ENCODE measurements around the gene BPTF.
"Not testable (repeated sequence)": the region's sequence is repeated elsewhere in the genome, so short reads cannot be mapped to it uniquely, and the experiment has no call there.

Gene BPTF

DNA sequence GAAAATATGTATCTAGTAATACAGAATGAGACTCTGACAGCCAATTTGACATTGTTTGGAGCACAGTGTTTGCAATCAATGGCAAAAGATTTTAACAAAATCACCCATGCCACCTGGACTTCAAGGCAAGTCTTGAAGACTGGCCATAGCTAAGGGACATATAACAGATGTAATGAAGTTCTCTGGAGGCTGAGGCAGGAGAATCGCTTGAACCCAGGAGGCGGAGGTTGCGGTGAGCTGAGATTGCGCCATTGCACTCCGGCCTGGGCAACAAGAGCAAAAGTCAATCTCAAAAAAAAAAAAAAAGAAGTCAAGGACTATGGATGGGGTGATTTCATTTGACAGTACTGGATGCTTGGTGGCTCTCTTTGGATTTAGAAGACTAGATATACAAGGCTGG lies 5.6 kb upstream of the BPTF start:
- no peak for DNase-seq (ENCODE audit: low spot score)
- peaks cover 5% of the 10 kb centered on the region for H3K4me1 Mint-ChIP-seq (ENCODE audit: low read depth)
- no peaks in the 10 kb centered on the region for H3K9me3 Mint-ChIP-seq
- no peaks in the 10 kb centered on the region for H3K36me3 Mint-ChIP-seq (ENCODE audit: low read depth)
- H3K27ac Mint-ChIP-seq: no peak overlapping the region
- peaks cover 11% of the 10 kb centered on the region for H3K27me3 Mint-ChIP-seq (ENCODE audit: low read depth)
- H3K4me3 Mint-ChIP-seq: no peak overlapping the region

DNA sequence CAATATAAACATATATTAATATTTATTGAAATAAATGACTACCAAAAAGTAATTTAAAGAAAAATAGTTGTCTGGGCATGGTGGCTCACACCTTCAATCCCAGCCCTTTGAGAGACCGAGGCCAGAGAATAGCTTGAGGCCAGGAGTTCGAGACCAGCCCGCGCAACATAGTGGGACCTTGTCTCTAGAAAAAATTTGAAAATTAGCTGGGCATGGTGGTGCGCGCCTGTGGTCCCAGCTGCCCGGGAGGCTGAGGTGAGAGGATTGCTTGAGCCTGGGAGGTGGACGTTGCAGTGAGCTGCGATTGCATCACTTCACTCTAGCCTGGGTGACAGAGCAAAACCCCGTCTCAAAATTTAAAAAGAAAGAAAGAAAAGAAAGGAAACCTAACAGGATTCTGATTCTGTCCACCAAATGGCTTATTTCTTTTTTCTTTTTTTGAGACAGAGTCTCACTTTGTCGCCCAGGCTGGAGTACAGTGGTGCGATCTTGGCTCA lies 3.4 kb upstream of the BPTF start:
- Mint-ChIP-seq H3K4me3 (no peak overlapping the region), H3K4me1 (ENCODE audit: low read depth) (peaks cover 5% of the 10 kb centered on the region), H3K36me3 (ENCODE audit: low read depth) (peaks cover 5% of the 10 kb centered on the region), H3K9me3 (no peaks in the 10 kb centered on the region), H3K27ac (no peak overlapping the region), H3K27me3 (ENCODE audit: low read depth) (peaks cover 13% of the 10 kb centered on the region)
- no peak for DNase-seq (ENCODE audit: low spot score)

DNA sequence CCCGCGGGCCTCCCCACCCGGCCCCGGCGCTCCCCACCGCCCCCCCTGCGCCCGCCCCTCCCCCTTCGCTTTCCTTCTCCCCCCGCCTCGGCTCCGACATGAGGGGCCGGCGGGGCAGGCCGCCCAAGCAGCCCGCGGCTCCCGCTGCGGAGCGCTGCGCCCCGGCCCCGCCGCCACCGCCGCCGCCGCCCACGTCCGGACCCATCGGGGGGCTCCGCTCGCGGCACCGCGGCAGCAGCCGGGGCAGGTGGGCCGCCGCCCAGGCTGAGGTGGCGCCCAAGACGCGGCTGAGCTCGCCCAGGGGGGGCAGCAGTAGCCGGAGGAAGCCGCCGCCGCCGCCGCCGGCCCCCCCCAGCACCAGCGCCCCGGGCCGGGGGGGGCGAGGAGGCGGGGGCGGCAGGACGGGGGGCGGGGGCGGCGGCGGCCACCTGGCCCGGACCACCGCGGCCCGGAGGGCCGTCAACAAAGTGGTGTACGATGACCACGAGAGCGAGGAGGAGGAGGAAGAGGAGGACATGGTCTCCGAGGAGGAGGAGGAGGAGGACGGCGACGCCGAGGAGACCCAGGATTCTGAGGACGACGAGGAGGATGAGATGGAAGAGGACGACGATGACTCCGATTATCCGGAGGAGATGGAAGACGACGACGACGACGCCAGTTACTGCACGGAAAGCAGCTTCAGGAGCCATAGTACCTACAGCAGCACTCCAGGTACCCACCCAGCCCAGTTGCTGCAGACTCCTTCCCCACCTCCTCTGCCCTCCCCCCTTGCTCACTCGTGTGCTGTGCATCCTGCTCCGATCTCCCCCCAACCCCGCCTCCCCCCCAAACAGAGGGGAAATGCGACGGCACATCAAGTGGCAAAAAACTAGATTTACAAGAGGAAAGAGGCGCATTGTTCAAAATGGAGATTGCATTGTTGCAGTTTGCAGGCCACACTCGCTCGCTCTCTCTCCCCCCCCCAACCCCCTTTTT lies 611 bp downstream of the BPTF start:
- Mint-ChIP-seq H3K36me3 (ENCODE audit: low read depth) (peaks cover 17% of the 10 kb centered on the region), H3K4me3 (peak overlapping the region; percentile 98), H3K4me1 (ENCODE audit: low read depth) (peaks cover 31% of the 10 kb centered on the region), H3K27ac (peak overlapping the region; percentile 99)
- H3K27me3 Mint-ChIP-seq (ENCODE audit: low read depth); H3K9me3 Mint-ChIP-seq: not testable (repeated sequence)
- peak; percentile 50 for DNase-seq (ENCODE audit: low spot score)

DNA sequence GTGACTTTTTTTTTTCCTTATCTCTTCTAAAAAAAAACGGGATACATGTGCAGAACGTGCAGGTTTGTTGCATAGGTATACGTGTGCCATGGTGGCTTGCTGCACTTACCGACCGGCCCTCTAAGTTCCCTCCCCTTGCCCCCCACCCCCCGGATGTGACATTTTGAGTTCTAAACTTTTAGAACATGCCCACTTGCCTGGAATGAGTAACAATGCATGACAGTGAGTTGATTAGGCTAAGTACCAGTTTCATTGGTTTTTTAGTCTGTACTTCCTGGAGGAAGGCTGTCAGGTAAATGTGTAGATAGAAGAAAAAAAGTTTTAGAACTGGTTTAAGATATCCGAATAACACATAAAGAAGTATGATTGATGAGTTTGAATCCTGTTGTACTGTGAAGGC lies 4.0 kb downstream of the BPTF start:
- H3K4me3 Mint-ChIP-seq: peak overlapping the region; percentile 98
- peak; percentile 19 for DNase-seq (ENCODE audit: low spot score)

DNA sequence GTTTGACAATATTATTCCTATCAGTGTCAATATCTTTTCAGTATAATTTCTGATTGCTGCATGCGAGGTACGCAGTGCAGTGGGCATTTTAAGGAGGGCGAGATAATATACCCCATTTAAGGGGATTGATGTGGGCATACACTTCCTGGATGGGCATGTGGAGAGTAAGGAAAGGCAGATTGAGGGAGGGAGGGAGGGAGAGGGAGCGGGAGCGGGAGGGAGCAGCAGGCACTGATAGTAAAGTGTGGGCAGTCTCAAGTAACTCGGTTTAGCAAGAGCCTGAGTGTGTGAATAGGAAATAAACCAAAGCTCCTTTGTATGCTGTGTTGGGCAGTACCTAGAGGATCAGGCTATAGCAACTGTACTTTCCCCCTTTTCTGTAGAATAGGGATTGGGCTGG lies 5.1 kb downstream of the BPTF start:
- peaks cover 31% of the 10 kb centered on the region for H3K36me3 Mint-ChIP-seq (ENCODE audit: low read depth)
- H3K27me3 Mint-ChIP-seq (ENCODE audit: low read depth): no peaks in the 10 kb centered on the region
- DNase-seq (ENCODE audit: low spot score): no peak
- no peak overlapping the region for H3K4me3 Mint-ChIP-seq
- no peaks in the 10 kb centered on the region for H3K9me3 Mint-ChIP-seq
- H3K27ac Mint-ChIP-seq: no peak overlapping the region
- peaks cover 48% of the 10 kb centered on the region for H3K4me1 Mint-ChIP-seq (ENCODE audit: low read depth)

More for the DNA sequence above, 4.0 kb downstream of the BPTF start:
- H3K9me3 Mint-ChIP-seq: no peaks in the 10 kb centered on the region
- H3K27ac Mint-ChIP-seq: peak overlapping the region; percentile 60
- H3K36me3 Mint-ChIP-seq (ENCODE audit: low read depth): peaks cover 28% of the 10 kb centered on the region
- peaks cover 5% of the 10 kb centered on the region for H3K27me3 Mint-ChIP-seq (ENCODE audit: low read depth)
- H3K4me1 Mint-ChIP-seq (ENCODE audit: low read depth): peaks cover 42% of the 10 kb centered on the region

DNA sequence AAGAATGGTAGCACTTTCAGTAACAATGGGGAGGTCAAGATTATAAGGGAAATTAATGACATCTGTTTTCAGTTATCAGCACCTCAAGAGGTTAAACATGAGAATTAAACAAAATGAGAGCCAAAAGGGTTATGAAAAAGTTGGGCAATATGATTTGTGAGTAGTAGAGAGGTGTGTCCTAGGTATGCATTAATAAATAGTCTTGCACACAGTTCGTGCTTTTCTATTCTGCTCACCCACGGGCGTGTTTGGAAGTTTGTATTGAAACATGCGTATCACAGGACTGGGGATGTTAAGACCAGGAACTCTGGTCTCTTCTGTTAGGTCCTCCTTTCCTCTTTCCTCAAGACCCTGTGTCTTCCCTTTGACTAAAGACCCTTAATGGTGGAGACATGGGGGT lies 6.0 kb downstream of the BPTF start:
- Mint-ChIP-seq H3K36me3 (ENCODE audit: low read depth) (peaks cover 31% of the 10 kb centered on the region), H3K4me1 (ENCODE audit: low read depth) (peaks cover 52% of the 10 kb centered on the region), H3K27ac (no peak overlapping the region), H3K4me3 (no peak overlapping the region), H3K27me3 (ENCODE audit: low read depth) (no peaks in the 10 kb centered on the region), H3K9me3 (no peaks in the 10 kb centered on the region)
- no peak for DNase-seq (ENCODE audit: low spot score)

DNA sequence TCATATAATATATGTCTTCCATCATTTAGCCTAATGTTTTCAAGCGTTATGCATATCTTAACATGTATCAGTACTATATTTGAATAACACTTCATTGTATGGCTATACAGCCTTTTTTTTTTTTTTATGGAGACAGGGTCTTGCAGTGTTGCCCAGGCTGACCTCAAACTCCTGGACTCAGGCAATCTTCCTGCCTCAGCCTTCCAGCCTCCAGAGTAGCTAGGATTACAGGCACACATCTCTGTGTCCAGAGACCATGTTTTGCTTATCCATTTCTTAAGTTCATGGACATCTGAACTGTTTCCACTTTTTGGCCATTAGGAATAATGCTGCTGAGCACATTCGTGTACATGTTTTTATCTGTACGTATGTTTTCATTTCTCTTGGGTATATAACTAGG lies 7.8 kb downstream of the BPTF start:
- DNase-seq (ENCODE audit: low spot score): no peak
- peaks cover 19% of the 10 kb centered on the region for H3K36me3 Mint-ChIP-seq (ENCODE audit: low read depth)
- H3K4me3 Mint-ChIP-seq: no peak overlapping the region
- H3K27me3 Mint-ChIP-seq (ENCODE audit: low read depth): no peaks in the 10 kb centered on the region
- no peak overlapping the region for H3K27ac Mint-ChIP-seq
- H3K9me3 Mint-ChIP-seq: no peaks in the 10 kb centered on the region
- peaks cover 52% of the 10 kb centered on the region for H3K4me1 Mint-ChIP-seq (ENCODE audit: low read depth)

DNA sequence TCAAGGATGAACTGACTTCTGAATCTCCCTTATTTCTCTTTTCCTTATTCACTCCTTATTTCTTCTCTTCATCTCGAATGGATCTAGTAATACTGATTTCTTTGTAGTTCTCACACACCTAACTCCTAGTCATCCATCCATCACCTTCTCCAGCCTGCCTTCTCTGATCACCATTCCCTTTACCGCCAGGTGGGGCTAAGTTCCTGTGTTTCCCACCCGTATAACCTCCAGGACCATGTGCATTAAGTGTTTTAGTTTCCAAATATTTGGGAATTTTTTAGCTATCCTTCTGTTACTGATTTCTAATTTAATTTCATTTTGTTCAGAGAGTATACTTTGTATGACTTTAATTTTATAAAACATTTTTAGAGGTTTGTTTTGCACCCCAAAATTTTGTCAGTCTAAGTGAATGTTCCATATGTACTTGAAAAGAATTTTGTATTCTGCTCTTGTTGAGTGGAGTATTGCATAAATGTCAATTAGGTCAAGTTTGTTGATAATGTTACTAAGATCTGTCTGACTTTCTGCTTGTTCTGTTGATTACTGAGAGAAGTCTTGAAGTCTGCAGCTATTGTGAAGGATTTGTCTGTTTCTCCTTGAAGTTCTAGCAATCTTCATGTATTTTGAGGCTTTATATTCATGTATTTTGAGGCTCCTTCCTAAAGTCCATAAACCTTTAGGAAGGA lies 8.8 kb downstream of the BPTF start:
- H3K27me3 Mint-ChIP-seq (ENCODE audit: low read depth): no peaks in the 10 kb centered on the region
- peaks cover 45% of the 10 kb centered on the region for H3K4me1 Mint-ChIP-seq (ENCODE audit: low read depth)
- H3K9me3 Mint-ChIP-seq: no peaks in the 10 kb centered on the region
- H3K27ac Mint-ChIP-seq: no peak overlapping the region
- no peak for DNase-seq (ENCODE audit: low spot score)
- no peak overlapping the region for H3K4me3 Mint-ChIP-seq
- peaks cover 18% of the 10 kb centered on the region for H3K36me3 Mint-ChIP-seq (ENCODE audit: low read depth)

DNA sequence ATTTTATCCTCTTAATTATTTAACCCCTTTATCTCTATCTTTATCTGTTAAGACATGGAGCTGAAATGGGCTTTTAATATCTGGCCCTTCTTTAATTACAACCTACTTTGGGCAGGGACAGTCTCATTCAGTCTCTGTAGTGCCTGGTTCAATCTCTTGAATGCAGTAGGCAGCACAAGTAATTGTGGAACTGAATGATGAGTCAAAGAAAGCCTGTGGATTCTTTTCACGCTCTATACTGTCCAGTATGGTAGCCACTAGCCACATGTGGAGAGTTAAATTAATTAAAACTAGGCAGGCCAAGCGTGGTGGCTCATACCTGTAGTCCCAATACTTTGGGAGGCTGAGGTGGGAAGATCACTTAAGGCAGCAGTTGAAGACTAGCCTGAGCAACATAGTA lies 9.3 kb downstream of the BPTF start:
- Mint-ChIP-seq H3K9me3 (no peaks in the 10 kb centered on the region), H3K4me3 (no peak overlapping the region), H3K27me3 (ENCODE audit: low read depth) (no peaks in the 10 kb centered on the region), H3K27ac (no peak overlapping the region), H3K4me1 (ENCODE audit: low read depth) (peaks cover 42% of the 10 kb centered on the region), H3K36me3 (ENCODE audit: low read depth) (peaks cover 18% of the 10 kb centered on the region)
- DNase-seq (ENCODE audit: low spot score): no peak

DNA sequence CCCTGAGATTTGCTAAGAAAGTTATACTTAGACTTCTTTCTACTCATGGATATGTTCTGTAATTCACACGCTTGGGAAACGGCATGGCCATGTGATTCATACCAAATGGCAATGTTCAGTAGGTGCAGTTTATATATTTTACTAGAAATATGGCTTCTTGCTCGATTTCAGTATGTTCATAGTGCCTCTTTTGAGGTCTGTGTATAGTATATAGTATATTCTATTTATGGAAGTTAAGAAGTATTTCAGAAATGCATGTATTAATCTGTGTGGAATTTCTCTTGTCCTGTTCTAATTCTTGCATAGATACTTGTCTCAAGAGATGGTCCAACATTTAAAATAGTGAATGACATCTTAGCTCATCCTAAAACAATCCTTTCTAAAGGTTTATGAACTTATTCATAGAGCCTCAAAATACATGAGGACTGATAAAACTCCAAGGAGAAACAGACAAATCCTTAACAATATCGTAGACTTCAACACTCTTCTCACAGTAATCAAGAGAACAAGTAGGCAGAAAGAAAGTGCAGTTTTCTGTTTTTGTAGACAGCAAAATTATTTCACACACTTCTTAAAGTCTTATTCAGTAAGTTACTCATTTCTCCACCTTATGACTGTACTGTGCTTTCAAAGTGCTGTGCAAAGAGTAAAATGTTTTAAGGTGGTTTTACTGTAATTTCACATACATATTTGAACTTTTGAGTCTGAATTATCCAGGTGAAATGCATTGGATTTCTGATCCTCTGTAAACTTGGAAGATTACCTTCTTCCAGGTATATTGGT lies 11.1 kb downstream of the BPTF start:
- Mint-ChIP-seq H3K4me1 (ENCODE audit: low read depth) (peaks cover 33% of the 10 kb centered on the region), H3K9me3 (no peaks in the 10 kb centered on the region), H3K4me3 (no peak overlapping the region), H3K27me3 (ENCODE audit: low read depth) (no peaks in the 10 kb centered on the region), H3K27ac (no peak overlapping the region), H3K36me3 (ENCODE audit: low read depth) (peaks cover 15% of the 10 kb centered on the region)
- DNase-seq (ENCODE audit: low spot score): no peak

DNA sequence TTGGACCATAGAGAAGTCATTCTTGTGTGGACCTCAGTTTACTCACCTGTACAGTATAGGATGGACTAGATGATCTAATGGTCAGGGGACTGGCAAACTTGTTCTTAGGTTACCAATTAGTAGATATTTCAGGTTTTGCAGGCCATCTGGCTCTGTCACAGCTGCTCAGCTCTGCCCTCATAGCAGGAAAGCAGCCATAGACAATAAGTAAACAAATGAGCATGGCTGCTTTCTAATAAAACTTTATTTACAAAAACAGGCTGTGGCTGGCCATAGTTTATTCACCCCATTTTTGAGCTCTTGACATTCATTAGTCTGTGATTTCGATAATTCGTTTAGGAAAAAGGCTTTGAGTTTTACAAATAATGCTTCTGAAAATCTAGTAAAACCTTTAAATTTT lies 12.7 kb downstream of the BPTF start:
- Mint-ChIP-seq H3K4me1 (ENCODE audit: low read depth) (peaks cover 37% of the 10 kb centered on the region), H3K4me3 (no peak overlapping the region), H3K36me3 (ENCODE audit: low read depth) (peaks cover 16% of the 10 kb centered on the region), H3K27me3 (ENCODE audit: low read depth) (no peaks in the 10 kb centered on the region), H3K27ac (no peak overlapping the region), H3K9me3 (no peaks in the 10 kb centered on the region)
- no peak for DNase-seq (ENCODE audit: low spot score)

DNA sequence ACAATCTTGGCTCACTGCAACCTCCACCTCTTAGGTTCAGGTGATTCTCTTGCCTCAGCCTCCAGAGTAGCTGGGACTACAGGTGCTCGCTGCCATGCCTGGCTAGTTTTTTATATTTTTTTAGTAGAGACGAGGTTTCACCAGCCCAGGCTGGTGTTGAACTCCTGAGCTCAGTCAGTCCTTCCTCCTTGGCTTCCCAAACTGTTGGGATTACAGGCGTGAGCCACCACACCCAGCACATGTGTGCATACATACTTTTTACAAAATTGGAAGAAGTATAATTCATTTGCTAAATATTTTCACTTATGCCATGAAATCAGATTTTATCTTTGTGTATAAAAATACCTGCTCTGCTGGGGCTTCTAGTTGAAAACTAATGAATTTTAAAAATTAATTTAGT lies 13.2 kb downstream of the BPTF start:
- Mint-ChIP-seq H3K9me3 (no peaks in the 10 kb centered on the region), H3K27me3 (ENCODE audit: low read depth) (no peaks in the 10 kb centered on the region), H3K36me3 (ENCODE audit: low read depth) (peaks cover 13% of the 10 kb centered on the region), H3K27ac (no peak overlapping the region), H3K4me3 (no peak overlapping the region), H3K4me1 (ENCODE audit: low read depth) (peaks cover 37% of the 10 kb centered on the region)
- no peak for DNase-seq (ENCODE audit: low spot score)

DNA sequence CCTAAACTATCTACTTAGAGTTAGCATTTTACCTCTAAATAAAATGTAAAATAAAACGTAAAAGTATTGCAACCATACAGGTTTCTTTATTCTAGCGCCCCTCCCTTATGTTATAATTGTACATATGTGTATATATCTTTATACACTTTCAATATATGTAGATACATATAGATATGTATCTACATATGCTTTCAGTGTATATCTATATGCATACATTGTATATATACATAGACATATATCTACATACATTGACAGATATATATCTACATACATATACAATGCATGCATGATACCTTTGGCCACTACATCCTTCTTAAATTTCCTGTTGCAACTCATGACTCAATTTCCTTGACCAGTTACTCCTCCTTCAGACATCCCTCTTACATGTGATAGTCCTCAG lies 16.7 kb downstream of the BPTF start:
- peaks cover 18% of the 10 kb centered on the region for H3K4me1 Mint-ChIP-seq (ENCODE audit: low read depth)

DNA sequence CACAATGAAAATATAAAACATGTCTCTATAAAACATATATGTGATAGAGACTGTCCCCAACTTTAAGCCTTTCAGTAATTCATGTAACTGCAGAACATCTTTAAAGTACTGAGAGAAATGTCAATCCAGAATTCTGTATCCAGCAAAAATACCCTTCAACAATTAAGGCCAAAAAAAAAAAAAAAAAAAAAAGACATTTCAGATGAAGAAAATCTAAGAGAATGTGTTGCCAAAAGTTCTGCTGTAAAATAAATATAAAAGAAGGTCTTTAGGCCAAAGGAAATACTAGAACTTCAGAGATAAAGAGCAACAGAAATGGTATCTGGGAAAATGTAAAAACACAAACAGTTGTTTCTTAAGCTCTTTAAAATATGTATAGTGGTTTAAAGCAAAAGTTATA lies 17.3 kb downstream of the BPTF start:
- no peak overlapping the region for H3K4me3 Mint-ChIP-seq
- no peaks in the 10 kb centered on the region for H3K27me3 Mint-ChIP-seq (ENCODE audit: low read depth)
- no peak for DNase-seq (ENCODE audit: low spot score)
- no peaks in the 10 kb centered on the region for H3K9me3 Mint-ChIP-seq
- H3K36me3 Mint-ChIP-seq (ENCODE audit: low read depth): peaks cover 4% of the 10 kb centered on the region
- H3K27ac Mint-ChIP-seq: no peak overlapping the region
- peaks cover 15% of the 10 kb centered on the region for H3K4me1 Mint-ChIP-seq (ENCODE audit: low read depth)

More for the DNA sequence above, 16.7 kb downstream of the BPTF start:
- H3K4me3 Mint-ChIP-seq: no peak overlapping the region
- no peak overlapping the region for H3K27ac Mint-ChIP-seq
- peaks cover 6% of the 10 kb centered on the region for H3K36me3 Mint-ChIP-seq (ENCODE audit: low read depth)
- no peaks in the 10 kb centered on the region for H3K9me3 Mint-ChIP-seq
- no peaks in the 10 kb centered on the region for H3K27me3 Mint-ChIP-seq (ENCODE audit: low read depth)
- DNase-seq (ENCODE audit: low spot score): no peak
